Right atrium auricular region (tissue), 2 donors: ENCODE data around the gene NFIX. TPM values are rescaled to one million over a fixed set of nuclear protein-coding genes. Genes with fewer than 3 reads are reported as not detected.
A peak's percentile ranks its signal among the peaks of the same experiment; 100 is the strongest.
"Not testable (repeated sequence)": the region's sequence is repeated elsewhere in the genome, so short reads cannot be mapped to it uniquely, and the experiment has no call there.

ENCODE experiments used
- DNase-seq: peaks from one replicate; pipeline ENCODE4 v3.0.0-alpha.2; 2019; ENCODE audit warnings: low spot score
- H3K27ac ChIP-seq, 2 donors: fragments of 200-600 bp; sonication (generic); 1 replicate in 1 of 2; 2 replicates in 1 of 2; pipeline ENCODE4 v1.5.1; 2016 to 2019
- H3K27me3 ChIP-seq, 2 donors: fragments of 200-600 bp; sonication (generic); one replicate each; pipeline versions ENCODE4 v1.5.1 to v1.6.0; 2017 to 2019
- H3K36me3 ChIP-seq: fragments of 200-600 bp; sonication (generic); one replicate; pipeline ENCODE4 v1.5.1; 2016
- H3K4me1 ChIP-seq, 2 donors: fragments of 200-600 bp; sonication (generic); one replicate each; pipeline versions ENCODE4 v1.5.1 to v1.6.0; 2017 to 2019
- H3K4me3 ChIP-seq, 2 donors: fragments of 200-600 bp; sonication (generic); 1 replicate in 1 of 2; 2 replicates in 1 of 2; pipeline ENCODE4 v1.5.1; 2017 to 2019; ENCODE audit warnings: mild to moderate bottlenecking in 1 of 2, moderate library complexity in 1 of 2
- H3K9me3 ChIP-seq, 2 donors: fragments of 200-600 bp; sonication (generic); one replicate each; pipeline ENCODE4 v1.5.1; 2019
- CTCF ChIP-seq, 2 donors: fragments of 200-600 bp; sonication (generic); IDR thresholded peaks; one replicate each; pipeline ENCODE4 v1.5.1; 2019; ENCODE audit warnings: antibody characterized with exemption in 2 of 2
- total RNA-seq, 2 donors: library from RNA; depleted of rRNA; stranded (reverse); fragments of >200 nt; gene quantifications; one replicate each; pipeline ENCODE4 v1.1.0, GENCODE V29; 2016

Gene NFIX
- total RNA-seq, 2 donors from 2014 or later: 56.5 to 69.8 TPM

GRCh38 chr19:12953138-12953798, 42.0 kb upstream of the NFIX start:
- no peaks in the 10 kb centered on the region for H3K27me3 ChIP-seq
- no peak for TF ChIP-seq CTCF (IDR thresholded peaks at IDR 0.05)
- peaks cover 66% of the 10 kb centered on the region for H3K36me3 ChIP-seq
- H3K4me3 ChIP-seq: no peak overlapping the region
- H3K27ac ChIP-seq: peak overlapping the region; percentile 60 to 61
- H3K4me1 ChIP-seq: peaks cover 0 to 43% of the 10 kb centered on the region in 2 donors
- DNase-seq: no peak
- H3K9me3 ChIP-seq: no peaks in the 10 kb centered on the region

GRCh38 chr19:12953799-12954611, 41.3 kb upstream of the NFIX start:
- Histone ChIP-seq H3K27me3 (no peaks in the 10 kb centered on the region), H3K4me3 (no peak overlapping the region), H3K36me3 (peaks cover 58% of the 10 kb centered on the region), H3K4me1 (peaks cover 0 to 43% of the 10 kb centered on the region in 2 donors), H3K9me3 (no peaks in the 10 kb centered on the region), H3K27ac (peak overlapping the region; percentile 60 to 61)
- no peak for DNase-seq
- no peak for TF ChIP-seq CTCF (IDR thresholded peaks at IDR 0.05)

GRCh38 chr19:12954612-12954962, 40.7 kb upstream of the NFIX start:
- Histone ChIP-seq H3K9me3 (no peaks in the 10 kb centered on the region), H3K27ac (no peak overlapping the region), H3K4me3 (no peak overlapping the region), H3K4me1 (peaks cover 0 to 43% of the 10 kb centered on the region in 2 donors), H3K27me3 (no peaks in the 10 kb centered on the region), H3K36me3 (peaks cover 53% of the 10 kb centered on the region)
- TF ChIP-seq CTCF (IDR thresholded peaks at IDR 0.05): no peak
- no peak for DNase-seq

- H3K27ac ChIP-seq: peak overlapping the region in 1 of 2 donors; percentile 87
- DNase-seq, H3K27me3 ChIP-seq, H3K9me3 ChIP-seq: not testable (repeated sequence)
- peak overlapping the region in 1 of 2 donors; percentile 78 for H3K4me3 ChIP-seq
- peaks cover 0 to 43% of the 10 kb centered on the region in 2 donors for H3K4me1 ChIP-seq
- H3K36me3 ChIP-seq: peaks cover 44% of the 10 kb centered on the region
These were observed 39.7 kb upstream of the NFIX start for GRCh38 chr19:12955575-12955974.

- no peak for TF ChIP-seq CTCF (IDR thresholded peaks at IDR 0.05)
- peaks cover 40% of the 10 kb centered on the region for H3K36me3 ChIP-seq
- no peaks in the 10 kb centered on the region for H3K9me3 ChIP-seq
- H3K4me3 ChIP-seq: peak overlapping the region; percentile 78 to 90
- peaks cover 0 to 43% of the 10 kb centered on the region in 2 donors for H3K4me1 ChIP-seq
- H3K27ac ChIP-seq: peak overlapping the region; percentile 87 to 93
- H3K27me3 ChIP-seq: no peaks in the 10 kb centered on the region
- DNase-seq: no peak
These were observed 39.3 kb upstream of the NFIX start for GRCh38 chr19:12955996-12956395.
